ENCODE results near the gene SLC5A10.

SLC5A10 gene

DNA sequence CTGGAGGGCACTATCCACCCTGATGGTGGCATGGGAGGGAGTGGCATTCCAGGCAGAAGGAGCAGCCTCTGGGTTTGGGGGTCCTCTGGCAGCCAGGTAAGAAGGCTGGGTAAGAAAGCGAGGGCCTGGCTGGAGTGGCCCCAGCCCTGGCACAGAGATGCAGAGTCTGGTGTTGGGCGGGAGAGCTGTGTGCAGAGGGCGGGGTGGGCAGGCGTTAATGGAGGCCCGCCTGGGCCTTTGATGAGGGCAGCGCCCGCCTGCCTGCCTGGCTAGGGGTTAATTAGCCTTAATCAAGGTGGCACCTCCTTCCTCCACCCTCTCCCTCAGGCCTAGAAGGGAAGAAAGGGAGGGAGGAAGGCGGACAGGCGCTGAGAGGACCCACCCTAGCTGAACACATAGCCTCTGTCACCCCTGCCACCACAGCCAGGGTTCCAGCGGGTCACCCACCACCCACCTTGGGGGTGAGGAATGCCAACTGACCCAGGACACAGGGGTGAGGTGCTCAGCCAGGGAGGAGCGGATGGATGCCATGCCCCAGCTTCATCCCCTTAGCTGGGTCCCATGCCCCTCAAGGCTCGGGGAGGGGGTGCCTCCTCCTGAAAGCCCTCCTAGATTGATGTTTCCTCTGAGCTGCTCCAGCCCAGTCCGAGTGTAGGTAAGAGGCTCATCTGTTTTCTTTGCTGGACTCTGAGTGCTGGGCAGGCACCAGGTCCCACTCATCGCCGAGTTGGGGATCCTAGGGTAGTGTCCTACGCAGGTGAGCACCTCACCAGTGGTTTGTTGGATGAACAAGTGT, 66.0 kb downstream of the SLC5A10 start:
- H3K9ac ChIP-seq (ENCODE audit: low read length) = no peak overlapping the region
- no peak overlapping the region for H3K4me2 ChIP-seq (ENCODE audit: low read depth, low read length)
- H3K9me2 ChIP-seq (replicated peaks; ENCODE audit: insufficient read depth, low read length) = no peaks in the 10 kb centered on the region
- no peak overlapping the region for H3K27ac ChIP-seq (ENCODE audit: low read length)
- H3K4me1 ChIP-seq (ENCODE audit: low read length) = no peaks in the 10 kb centered on the region
- no peak for DNase-seq
- no peak overlapping the region for H2AFZ ChIP-seq (ENCODE audit: low read length)
- H3F3A ChIP-seq (ENCODE audit: insufficient read depth, low read length) = no peaks in the 10 kb centered on the region
- H3K36me3 ChIP-seq (replicated peaks; ENCODE audit: insufficient read depth, low read length) = no peaks in the 10 kb centered on the region
- H4K20me1 ChIP-seq (ENCODE audit: insufficient read depth, low read length) = no peaks in the 10 kb centered on the region
- no peaks in the 10 kb centered on the region for H3K9me3 ChIP-seq (replicated peaks; ENCODE audit: insufficient read depth, low read length)
- H3K27me3 ChIP-seq (replicated peaks; ENCODE audit: insufficient read depth, low read length) = no peaks in the 10 kb centered on the region
- no peak overlapping the region for H3K4me3 ChIP-seq (ENCODE audit: low read length)
- TF ChIP-seq EZH2phosphoT487 (IDR thresholded peaks at IDR 0.05; ENCODE audit: low read length) (no peak), EZH2 (optimal IDR thresholded peaks at IDR 0.05; ENCODE audit: low read depth, low read length) (no peak)
- TF ChIP-seq, protein P1, sequence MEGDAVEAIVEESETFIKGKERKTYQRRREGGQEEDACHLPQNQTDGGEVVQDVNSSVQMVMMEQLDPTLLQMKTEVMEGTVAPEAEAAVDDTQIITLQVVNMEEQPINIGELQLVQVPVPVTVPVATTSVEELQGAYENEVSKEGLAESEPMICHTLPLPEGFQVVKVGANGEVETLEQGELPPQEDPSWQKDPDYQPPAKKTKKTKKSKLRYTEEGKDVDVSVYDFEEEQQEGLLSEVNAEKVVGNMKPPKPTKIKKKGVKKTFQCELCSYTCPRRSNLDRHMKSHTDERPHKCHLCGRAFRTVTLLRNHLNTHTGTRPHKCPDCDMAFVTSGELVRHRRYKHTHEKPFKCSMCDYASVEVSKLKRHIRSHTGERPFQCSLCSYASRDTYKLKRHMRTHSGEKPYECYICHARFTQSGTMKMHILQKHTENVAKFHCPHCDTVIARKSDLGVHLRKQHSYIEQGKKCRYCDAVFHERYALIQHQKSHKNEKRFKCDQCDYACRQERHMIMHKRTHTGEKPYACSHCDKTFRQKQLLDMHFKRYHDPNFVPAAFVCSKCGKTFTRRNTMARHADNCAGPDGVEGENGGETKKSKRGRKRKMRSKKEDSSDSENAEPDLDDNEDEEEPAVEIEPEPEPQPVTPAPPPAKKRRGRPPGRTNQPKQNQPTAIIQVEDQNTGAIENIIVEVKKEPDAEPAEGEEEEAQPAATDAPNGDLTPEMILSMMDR (IDR thresholded peaks at IDR 0.05; ENCODE audit: low read length) = no peak
- no peaks in the 10 kb centered on the region for H3K79me2 ChIP-seq (ENCODE audit: low read length)

DNA sequence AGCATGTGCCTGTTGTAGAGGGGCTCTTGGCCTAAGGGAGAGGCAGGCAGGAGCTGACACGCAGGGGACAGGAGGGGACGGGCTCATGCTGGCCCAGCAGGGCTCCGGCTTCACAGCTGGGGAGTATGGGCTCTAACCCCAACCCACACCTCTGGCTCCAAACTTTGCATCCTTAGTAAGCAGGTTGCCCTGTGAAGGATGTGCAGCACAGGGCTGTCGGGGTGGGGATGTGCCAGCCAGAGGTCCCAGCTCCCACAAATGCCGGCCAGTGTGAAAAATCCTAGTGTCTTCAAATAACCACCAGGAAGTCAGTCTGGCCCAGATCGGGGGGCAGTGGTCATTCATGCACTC, 66.6 kb downstream of the SLC5A10 start:
- Histone ChIP-seq H3K27me3 (replicated peaks; ENCODE audit: insufficient read depth, low read length) (no peaks in the 10 kb centered on the region), H2AFZ (ENCODE audit: low read length) (no peak overlapping the region), H3K4me2 (ENCODE audit: low read depth, low read length) (no peak overlapping the region), H3F3A (ENCODE audit: insufficient read depth, low read length) (no peaks in the 10 kb centered on the region), H3K4me1 (ENCODE audit: low read length) (no peaks in the 10 kb centered on the region), H3K4me3 (ENCODE audit: low read length) (no peak overlapping the region), H3K36me3 (replicated peaks; ENCODE audit: insufficient read depth, low read length) (no peaks in the 10 kb centered on the region), H3K9ac (ENCODE audit: low read length) (no peak overlapping the region), H4K20me1 (ENCODE audit: insufficient read depth, low read length) (no peaks in the 10 kb centered on the region), H3K79me2 (ENCODE audit: low read length) (no peaks in the 10 kb centered on the region), H3K27ac (ENCODE audit: low read length) (no peak overlapping the region), H3K9me2 (replicated peaks; ENCODE audit: insufficient read depth, low read length) (no peaks in the 10 kb centered on the region), H3K9me3 (replicated peaks; ENCODE audit: insufficient read depth, low read length) (no peaks in the 10 kb centered on the region)
- no peak for DNase-seq
- TF ChIP-seq, protein P1 (IDR thresholded peaks at IDR 0.05; ENCODE audit: low read length) = no peak
- TF ChIP-seq EZH2 (optimal IDR thresholded peaks at IDR 0.05; ENCODE audit: low read depth, low read length) (no peak), EZH2phosphoT487 (IDR thresholded peaks at IDR 0.05; ENCODE audit: low read length) (no peak)

DNA sequence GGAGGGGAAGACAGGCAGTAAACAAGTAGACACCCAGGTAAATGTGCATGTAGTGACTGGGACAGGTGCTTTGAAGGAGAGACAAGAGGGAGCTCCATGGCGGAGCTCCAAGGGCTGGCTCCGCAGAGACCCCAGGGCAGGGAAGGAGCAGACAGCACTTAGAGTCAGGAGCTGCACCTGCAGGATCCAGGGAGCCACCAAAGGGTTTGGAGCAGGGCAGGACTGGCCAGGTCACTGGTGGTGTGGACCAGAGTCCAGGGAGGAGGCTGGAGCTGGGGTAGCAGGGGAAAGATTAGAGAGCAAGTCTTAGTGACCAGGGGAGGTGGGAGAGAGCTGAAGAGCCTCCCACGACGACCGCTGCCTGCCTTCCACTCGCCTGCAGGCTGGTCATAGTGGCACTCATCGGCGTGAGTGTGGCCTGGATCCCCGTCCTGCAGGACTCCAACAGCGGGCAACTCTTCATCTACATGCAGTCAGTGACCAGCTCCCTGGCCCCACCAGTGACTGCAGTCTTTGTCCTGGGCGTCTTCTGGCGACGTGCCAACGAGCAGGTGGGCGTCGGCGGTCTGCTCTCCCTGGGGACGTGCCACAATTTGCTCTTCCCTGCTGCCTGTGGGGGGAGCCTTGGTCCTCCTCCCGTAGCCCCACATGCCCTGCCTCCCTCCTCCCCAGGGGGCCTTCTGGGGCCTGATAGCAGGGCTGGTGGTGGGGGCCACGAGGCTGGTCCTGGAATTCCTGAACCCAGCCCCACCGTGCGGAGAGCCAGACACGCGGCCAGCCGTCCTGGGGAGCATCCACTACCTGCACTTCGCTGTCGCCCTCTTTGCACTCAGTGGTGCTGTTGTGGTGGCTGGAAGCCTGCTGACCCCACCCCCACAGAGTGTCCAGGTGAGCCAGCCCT, 67.3 kb downstream of the SLC5A10 start:
- H3K27ac ChIP-seq (ENCODE audit: low read length) = no peak overlapping the region
- no peak overlapping the region for H2AFZ ChIP-seq (ENCODE audit: low read length)
- no peak for TF ChIP-seq EZH2phosphoT487 (IDR thresholded peaks at IDR 0.05; ENCODE audit: low read length)
- TF ChIP-seq, protein P1 (IDR thresholded peaks at IDR 0.05; ENCODE audit: low read length) = no peak
- no peak for TF ChIP-seq EZH2 (optimal IDR thresholded peaks at IDR 0.05; ENCODE audit: low read depth, low read length)
- H3K9me2 ChIP-seq (replicated peaks; ENCODE audit: insufficient read depth, low read length) = no peaks in the 10 kb centered on the region
- no peaks in the 10 kb centered on the region for H4K20me1 ChIP-seq (ENCODE audit: insufficient read depth, low read length)
- H3K4me2 ChIP-seq (ENCODE audit: low read depth, low read length) = no peak overlapping the region
- no peaks in the 10 kb centered on the region for H3K36me3 ChIP-seq (replicated peaks; ENCODE audit: insufficient read depth, low read length)
- no peak for DNase-seq
- H3F3A ChIP-seq (ENCODE audit: insufficient read depth, low read length) = no peaks in the 10 kb centered on the region
- no peak overlapping the region for H3K4me3 ChIP-seq (ENCODE audit: low read length)
- no peaks in the 10 kb centered on the region for H3K79me2 ChIP-seq (ENCODE audit: low read length)
- no peaks in the 10 kb centered on the region for H3K4me1 ChIP-seq (ENCODE audit: low read length)
- H3K27me3 ChIP-seq (replicated peaks; ENCODE audit: insufficient read depth, low read length) = no peaks in the 10 kb centered on the region
- no peaks in the 10 kb centered on the region for H3K9me3 ChIP-seq (replicated peaks; ENCODE audit: insufficient read depth, low read length)
- H3K9ac ChIP-seq (ENCODE audit: low read length) = no peak overlapping the region
